B cell (primary cell): Measurements from ENCODE around the gene TMOD1.

Experiments used
- EZH2 ChIP-seq: IDR thresholded peaks from 2 replicates; pipeline ENCODE4 v1.6.1; 2012; ENCODE audit warnings: borderline replicate concordance, low read depth, mild to moderate bottlenecking, moderate library complexity, low read length; ENCODE audit not compliant: insufficient read depth, poor library complexity, severe bottlenecking
- TF ChIP-seq, protein P1 (sequence below): fragments of 200-600 bp; IDR thresholded peaks from one replicate; pipeline ENCODE4 v1.8.0; 2022; ENCODE audit warnings: antibody characterized with exemption, mild to moderate bottlenecking

DNA sequence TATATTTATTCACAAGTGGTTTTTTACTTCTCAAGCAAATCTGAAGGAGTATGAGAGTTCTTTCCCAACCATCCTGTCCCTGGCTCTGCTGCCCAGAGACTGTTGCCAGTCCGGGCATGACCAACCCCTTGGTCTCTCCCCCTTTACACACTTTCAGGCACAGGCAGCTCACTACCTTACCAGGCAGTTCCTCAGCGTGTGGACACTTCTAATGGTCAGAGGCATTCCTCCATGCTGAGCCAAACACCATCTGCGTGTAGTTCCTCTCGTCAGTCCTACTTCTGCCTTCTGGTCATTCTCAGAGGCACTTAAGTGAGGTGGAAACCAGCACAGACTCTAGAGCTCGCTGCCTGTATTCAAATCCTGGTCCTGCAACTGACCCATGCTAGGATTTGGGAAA is 75.6 kb downstream of the TMOD1 start:
- TF ChIP-seq, protein P1, sequence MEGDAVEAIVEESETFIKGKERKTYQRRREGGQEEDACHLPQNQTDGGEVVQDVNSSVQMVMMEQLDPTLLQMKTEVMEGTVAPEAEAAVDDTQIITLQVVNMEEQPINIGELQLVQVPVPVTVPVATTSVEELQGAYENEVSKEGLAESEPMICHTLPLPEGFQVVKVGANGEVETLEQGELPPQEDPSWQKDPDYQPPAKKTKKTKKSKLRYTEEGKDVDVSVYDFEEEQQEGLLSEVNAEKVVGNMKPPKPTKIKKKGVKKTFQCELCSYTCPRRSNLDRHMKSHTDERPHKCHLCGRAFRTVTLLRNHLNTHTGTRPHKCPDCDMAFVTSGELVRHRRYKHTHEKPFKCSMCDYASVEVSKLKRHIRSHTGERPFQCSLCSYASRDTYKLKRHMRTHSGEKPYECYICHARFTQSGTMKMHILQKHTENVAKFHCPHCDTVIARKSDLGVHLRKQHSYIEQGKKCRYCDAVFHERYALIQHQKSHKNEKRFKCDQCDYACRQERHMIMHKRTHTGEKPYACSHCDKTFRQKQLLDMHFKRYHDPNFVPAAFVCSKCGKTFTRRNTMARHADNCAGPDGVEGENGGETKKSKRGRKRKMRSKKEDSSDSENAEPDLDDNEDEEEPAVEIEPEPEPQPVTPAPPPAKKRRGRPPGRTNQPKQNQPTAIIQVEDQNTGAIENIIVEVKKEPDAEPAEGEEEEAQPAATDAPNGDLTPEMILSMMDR, result no peak
- TF ChIP-seq EZH2, result no peak
